ENCODE measurements around the gene AUTS2.

The AUTS2 gene

DNA sequence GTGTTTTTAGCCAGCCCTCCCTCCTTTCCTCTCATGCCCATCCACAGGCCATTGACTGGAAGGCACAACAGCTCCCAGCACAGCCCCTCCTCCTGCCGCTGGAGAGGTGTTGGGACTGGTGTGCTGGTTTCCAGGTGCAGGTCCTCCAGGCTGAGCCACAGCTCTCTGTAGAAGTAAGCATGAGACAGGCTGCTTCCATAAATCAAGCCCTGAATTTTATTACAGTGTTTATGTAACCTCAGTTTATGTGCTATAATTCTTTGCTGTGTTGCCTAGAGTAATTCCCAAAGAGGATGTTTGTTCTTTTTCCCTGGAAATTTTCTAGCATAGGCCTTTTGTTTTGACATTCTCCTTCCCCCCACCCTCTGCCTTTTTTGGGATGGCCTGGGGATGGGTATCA is 445.8 kb downstream of the AUTS2 start (continued):
- TF ChIP-seq ZNF221 (tag by site-specific recombination; IDR thresholded peaks at IDR 0.05; ENCODE audit: borderline replicate concordance) (no peak), ZEB2 (tag by site-specific recombination; IDR thresholded peaks at IDR 0.05) (peak; percentile 28; the same call in 1 of the 2 replicates), ZFP41 (tag by site-specific recombination; IDR thresholded peaks at IDR 0.05; ENCODE audit: borderline replicate concordance) (no peak), ZNF555 (tag by site-specific recombination; conservative IDR thresholded peaks at IDR 0.05) (no peak), KLF1 (tag by site-specific recombination; IDR thresholded peaks at IDR 0.05) (no peak), PRDM1 (tag by site-specific recombination; IDR thresholded peaks at IDR 0.05) (no peak), ZNF624 (tag by site-specific recombination; IDR thresholded peaks at IDR 0.05) (no peak), ZNF223 (tag by site-specific recombination; IDR thresholded peaks at IDR 0.05) (no peak), ZNF670 (tag by site-specific recombination; IDR thresholded peaks at IDR 0.05; ENCODE audit: low read depth) (no peak), IKZF3 (tag by site-specific recombination; IDR thresholded peaks at IDR 0.05) (peak; percentile 72), SCRT1 (tag by site-specific recombination; IDR thresholded peaks at IDR 0.05; ENCODE audit: borderline replicate concordance) (peak; percentile 47; the same call in 1 of the 2 replicates), ZIC2 (tag by site-specific recombination; IDR thresholded peaks at IDR 0.05) (no peak), ZNF776 (tag by site-specific recombination; IDR thresholded peaks at IDR 0.05; ENCODE audit: borderline replicate concordance) (no peak), SALL2 (tag by site-specific recombination; IDR thresholded peaks at IDR 0.05; ENCODE audit: borderline replicate concordance) (no peak)
- TF ChIP-seq, protein P1, sequence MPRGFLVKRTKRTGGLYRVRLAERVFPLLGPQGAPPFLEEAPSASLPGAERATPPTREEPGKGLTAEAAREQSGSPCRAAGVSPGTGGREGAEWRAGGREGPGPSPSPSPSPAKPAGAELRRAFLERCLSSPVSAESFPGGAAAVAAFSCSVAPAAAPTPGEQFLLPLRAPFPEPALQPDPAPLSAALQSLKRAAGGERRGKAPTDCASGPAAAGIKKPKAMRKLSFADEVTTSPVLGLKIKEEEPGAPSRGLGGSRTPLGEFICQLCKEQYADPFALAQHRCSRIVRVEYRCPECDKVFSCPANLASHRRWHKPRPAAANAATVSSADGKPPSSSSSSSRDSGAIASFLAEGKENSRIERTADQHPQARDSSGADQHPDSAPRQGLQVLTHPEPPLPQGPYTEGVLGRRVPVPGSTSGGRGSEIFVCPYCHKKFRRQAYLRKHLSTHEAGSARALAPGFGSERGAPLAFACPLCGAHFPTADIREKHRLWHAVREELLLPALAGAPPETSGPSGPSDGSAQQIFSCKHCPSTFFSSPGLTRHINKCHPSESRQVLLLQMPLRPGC (tag by site-specific recombination; IDR thresholded peaks at IDR 0.05), result no peak
- TF ChIP-seq, protein P2, sequence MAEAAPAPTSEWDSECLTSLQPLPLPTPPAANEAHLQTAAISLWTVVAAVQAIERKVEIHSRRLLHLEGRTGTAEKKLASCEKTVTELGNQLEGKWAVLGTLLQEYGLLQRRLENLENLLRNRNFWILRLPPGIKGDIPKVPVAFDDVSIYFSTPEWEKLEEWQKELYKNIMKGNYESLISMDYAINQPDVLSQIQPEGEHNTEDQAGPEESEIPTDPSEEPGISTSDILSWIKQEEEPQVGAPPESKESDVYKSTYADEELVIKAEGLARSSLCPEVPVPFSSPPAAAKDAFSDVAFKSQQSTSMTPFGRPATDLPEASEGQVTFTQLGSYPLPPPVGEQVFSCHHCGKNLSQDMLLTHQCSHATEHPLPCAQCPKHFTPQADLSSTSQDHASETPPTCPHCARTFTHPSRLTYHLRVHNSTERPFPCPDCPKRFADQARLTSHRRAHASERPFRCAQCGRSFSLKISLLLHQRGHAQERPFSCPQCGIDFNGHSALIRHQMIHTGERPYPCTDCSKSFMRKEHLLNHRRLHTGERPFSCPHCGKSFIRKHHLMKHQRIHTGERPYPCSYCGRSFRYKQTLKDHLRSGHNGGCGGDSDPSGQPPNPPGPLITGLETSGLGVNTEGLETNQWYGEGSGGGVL (tag by site-specific recombination; IDR thresholded peaks at IDR 0.05), result no peak
- TF ChIP-seq, protein P3, sequence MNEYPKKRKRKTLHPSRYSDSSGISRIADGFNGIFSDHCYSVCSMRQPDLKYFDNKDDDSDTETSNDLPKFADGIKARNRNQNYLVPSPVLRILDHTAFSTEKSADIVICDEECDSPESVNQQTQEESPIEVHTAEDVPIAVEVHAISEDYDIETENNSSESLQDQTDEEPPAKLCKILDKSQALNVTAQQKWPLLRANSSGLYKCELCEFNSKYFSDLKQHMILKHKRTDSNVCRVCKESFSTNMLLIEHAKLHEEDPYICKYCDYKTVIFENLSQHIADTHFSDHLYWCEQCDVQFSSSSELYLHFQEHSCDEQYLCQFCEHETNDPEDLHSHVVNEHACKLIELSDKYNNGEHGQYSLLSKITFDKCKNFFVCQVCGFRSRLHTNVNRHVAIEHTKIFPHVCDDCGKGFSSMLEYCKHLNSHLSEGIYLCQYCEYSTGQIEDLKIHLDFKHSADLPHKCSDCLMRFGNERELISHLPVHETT (tag by site-specific recombination; IDR thresholded peaks at IDR 0.05), result no peak
- TF ChIP-seq, protein P4, sequence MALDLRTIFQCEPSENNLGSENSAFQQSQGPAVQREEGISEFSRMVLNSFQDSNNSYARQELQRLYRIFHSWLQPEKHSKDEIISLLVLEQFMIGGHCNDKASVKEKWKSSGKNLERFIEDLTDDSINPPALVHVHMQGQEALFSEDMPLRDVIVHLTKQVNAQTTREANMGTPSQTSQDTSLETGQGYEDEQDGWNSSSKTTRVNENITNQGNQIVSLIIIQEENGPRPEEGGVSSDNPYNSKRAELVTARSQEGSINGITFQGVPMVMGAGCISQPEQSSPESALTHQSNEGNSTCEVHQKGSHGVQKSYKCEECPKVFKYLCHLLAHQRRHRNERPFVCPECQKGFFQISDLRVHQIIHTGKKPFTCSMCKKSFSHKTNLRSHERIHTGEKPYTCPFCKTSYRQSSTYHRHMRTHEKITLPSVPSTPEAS (tag by site-specific recombination; IDR thresholded peaks at IDR 0.05), result no peak
- TF ChIP-seq, protein P5, sequence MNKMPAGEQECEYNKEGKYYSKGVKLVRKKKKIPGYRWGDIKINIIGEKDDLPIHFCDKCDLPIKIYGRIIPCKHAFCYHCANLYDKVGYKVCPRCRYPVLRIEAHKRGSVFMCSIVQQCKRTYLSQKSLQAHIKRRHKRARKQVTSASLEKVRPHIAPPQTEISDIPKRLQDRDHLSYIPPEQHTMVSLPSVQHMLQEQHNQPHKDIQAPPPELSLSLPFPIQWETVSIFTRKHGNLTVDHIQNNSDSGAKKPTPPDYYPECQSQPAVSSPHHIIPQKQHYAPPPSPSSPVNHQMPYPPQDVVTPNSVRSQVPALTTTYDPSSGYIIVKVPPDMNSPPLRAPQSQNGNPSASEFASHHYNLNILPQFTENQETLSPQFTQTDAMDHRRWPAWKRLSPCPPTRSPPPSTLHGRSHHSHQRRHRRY (tag by site-specific recombination; IDR thresholded peaks at IDR 0.05), result no peak
- TF ChIP-seq, protein P6, sequence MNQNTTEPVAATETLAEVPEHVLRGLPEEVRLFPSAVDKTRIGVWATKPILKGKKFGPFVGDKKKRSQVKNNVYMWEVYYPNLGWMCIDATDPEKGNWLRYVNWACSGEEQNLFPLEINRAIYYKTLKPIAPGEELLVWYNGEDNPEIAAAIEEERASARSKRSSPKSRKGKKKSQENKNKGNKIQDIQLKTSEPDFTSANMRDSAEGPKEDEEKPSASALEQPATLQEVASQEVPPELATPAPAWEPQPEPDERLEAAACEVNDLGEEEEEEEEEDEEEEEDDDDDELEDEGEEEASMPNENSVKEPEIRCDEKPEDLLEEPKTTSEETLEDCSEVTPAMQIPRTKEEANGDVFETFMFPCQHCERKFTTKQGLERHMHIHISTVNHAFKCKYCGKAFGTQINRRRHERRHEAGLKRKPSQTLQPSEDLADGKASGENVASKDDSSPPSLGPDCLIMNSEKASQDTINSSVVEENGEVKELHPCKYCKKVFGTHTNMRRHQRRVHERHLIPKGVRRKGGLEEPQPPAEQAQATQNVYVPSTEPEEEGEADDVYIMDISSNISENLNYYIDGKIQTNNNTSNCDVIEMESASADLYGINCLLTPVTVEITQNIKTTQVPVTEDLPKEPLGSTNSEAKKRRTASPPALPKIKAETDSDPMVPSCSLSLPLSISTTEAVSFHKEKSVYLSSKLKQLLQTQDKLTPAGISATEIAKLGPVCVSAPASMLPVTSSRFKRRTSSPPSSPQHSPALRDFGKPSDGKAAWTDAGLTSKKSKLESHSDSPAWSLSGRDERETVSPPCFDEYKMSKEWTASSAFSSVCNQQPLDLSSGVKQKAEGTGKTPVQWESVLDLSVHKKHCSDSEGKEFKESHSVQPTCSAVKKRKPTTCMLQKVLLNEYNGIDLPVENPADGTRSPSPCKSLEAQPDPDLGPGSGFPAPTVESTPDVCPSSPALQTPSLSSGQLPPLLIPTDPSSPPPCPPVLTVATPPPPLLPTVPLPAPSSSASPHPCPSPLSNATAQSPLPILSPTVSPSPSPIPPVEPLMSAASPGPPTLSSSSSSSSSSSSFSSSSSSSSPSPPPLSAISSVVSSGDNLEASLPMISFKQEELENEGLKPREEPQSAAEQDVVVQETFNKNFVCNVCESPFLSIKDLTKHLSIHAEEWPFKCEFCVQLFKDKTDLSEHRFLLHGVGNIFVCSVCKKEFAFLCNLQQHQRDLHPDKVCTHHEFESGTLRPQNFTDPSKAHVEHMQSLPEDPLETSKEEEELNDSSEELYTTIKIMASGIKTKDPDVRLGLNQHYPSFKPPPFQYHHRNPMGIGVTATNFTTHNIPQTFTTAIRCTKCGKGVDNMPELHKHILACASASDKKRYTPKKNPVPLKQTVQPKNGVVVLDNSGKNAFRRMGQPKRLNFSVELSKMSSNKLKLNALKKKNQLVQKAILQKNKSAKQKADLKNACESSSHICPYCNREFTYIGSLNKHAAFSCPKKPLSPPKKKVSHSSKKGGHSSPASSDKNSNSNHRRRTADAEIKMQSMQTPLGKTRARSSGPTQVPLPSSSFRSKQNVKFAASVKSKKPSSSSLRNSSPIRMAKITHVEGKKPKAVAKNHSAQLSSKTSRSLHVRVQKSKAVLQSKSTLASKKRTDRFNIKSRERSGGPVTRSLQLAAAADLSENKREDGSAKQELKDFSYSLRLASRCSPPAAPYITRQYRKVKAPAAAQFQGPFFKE (tag by site-specific recombination; IDR thresholded peaks at IDR 0.05; ENCODE audit: borderline replicate concordance), result no peak
- TF ChIP-seq, protein P7, sequence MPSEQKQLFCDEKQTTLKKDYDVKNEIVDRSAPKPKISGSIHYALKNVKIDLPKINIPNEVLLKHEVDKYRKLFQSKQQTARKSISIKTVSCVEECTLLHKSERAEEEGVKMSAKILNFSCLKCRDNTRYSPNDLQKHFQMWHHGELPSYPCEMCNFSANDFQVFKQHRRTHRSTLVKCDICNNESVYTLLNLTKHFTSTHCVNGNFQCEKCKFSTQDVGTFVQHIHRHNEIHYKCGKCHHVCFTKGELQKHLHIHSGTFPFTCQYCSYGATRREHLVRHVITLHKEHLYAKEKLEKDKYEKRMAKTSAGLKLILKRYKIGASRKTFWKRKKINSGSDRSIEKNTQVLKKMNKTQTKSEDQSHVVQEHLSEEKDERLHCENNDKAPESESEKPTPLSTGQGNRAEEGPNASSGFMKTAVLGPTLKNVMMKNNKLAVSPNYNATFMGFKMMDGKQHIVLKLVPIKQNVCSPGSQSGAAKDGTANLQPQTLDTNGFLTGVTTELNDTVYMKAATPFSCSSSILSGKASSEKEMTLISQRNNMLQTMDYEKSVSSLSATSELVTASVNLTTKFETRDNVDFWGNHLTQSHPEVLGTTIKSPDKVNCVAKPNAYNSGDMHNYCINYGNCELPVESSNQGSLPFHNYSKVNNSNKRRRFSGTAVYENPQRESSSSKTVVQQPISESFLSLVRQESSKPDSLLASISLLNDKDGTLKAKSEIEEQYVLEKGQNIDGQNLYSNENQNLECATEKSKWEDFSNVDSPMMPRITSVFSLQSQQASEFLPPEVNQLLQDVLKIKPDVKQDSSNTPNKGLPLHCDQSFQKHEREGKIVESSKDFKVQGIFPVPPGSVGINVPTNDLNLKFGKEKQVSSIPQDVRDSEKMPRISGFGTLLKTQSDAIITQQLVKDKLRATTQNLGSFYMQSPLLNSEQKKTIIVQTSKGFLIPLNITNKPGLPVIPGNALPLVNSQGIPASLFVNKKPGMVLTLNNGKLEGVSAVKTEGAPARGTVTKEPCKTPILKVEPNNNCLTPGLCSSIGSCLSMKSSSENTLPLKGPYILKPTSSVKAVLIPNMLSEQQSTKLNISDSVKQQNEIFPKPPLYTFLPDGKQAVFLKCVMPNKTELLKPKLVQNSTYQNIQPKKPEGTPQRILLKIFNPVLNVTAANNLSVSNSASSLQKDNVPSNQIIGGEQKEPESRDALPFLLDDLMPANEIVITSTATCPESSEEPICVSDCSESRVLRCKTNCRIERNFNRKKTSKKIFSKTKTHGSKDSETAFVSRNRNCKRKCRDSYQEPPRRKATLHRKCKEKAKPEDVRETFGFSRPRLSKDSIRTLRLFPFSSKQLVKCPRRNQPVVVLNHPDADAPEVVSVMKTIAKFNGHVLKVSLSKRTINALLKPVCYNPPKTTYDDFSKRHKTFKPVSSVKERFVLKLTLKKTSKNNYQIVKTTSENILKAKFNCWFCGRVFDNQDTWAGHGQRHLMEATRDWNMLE (tag by site-specific recombination; conservative IDR thresholded peaks at IDR 0.05; ENCODE audit: low read depth), result no peak
